ENCODE results near the gene ADAMTSL1. TPM values are rescaled to one million over a fixed set of nuclear protein-coding genes. Genes with fewer than 3 reads are reported as not detected.

The ADAMTSL1 gene
- total and polyA plus RNA-seq, 4 donors: 0.31 to 3.4 (median 1.9) TPM

GRCh38 chr9:18865542-18865941, 391.6 kb downstream of the ADAMTSL1 start:
- no peak overlapping the region for H3K4me3 ChIP-seq (ENCODE audit: low read depth in 1 of 3, low read length in 3 of 3)
- no peak for DNase-seq (ENCODE audit: low spot score)
- H3K9ac ChIP-seq (ENCODE audit: low read depth in 1 of 2, low read length in 2 of 2): no peak overlapping the region
- no peaks in the 10 kb centered on the region for H3K27me3 ChIP-seq (ENCODE audit: control insufficient read depth in 4 of 4, insufficient read depth in 4 of 4, low read length in 3 of 4)
- H3K36me3 ChIP-seq (ENCODE audit: control insufficient read depth in 4 of 4, insufficient read depth in 3 of 4, low read depth in 1 of 4, low read length in 3 of 4): no peaks in the 10 kb centered on the region
- H3K4me1 ChIP-seq (ENCODE audit: control insufficient read depth in 4 of 4, insufficient read depth in 4 of 4, low read length in 3 of 4): no peaks in the 10 kb centered on the region
- TF ChIP-seq JUND (IDR thresholded peaks at IDR 0.05): no peak
- H3K9me3 ChIP-seq (ENCODE audit: control insufficient read depth in 4 of 4, low read length in 3 of 4): peaks cover 2 to 5% (median 3%) of the 10 kb centered on the region in 4 donors
- H3K27ac ChIP-seq (ENCODE audit: low read depth in 1 of 2, low read length in 2 of 2): no peak overlapping the region
- WGBS: 90% methylated on average over 3 of the region's 3 CpGs

GRCh38 chr9:18866121-18866831, 392.3 kb downstream of the ADAMTSL1 start:
- peaks cover 2 to 5% (median 3%) of the 10 kb centered on the region in 4 donors for H3K9me3 ChIP-seq (ENCODE audit: control insufficient read depth in 4 of 4, low read length in 3 of 4)
- H3K9ac ChIP-seq (ENCODE audit: low read depth in 1 of 2, low read length in 2 of 2): no peak overlapping the region
- no peaks in the 10 kb centered on the region for H3K36me3 ChIP-seq (ENCODE audit: control insufficient read depth in 4 of 4, insufficient read depth in 3 of 4, low read depth in 1 of 4, low read length in 3 of 4)
- H3K4me3 ChIP-seq (ENCODE audit: low read depth in 1 of 3, low read length in 3 of 3): no peak overlapping the region
- TF ChIP-seq HNF4G (IDR thresholded peaks at IDR 0.05): no peak
- TF ChIP-seq RXRA (IDR thresholded peaks at IDR 0.05): no peak
- no peak for TF ChIP-seq ZBTB33 (IDR thresholded peaks at IDR 0.05)
- TF ChIP-seq EGR1 (IDR thresholded peaks at IDR 0.05; ENCODE audit: low read depth in 2 of 2): no peak
- TF ChIP-seq RAD21 (IDR thresholded peaks at IDR 0.05): no peak
- TF ChIP-seq HNF4A (conservative IDR thresholded peaks at IDR 0.05): no peak
- no peak for TF ChIP-seq ATF3 (IDR thresholded peaks at IDR 0.05)
- no peak for TF ChIP-seq FOXA1 (IDR thresholded peaks at IDR 0.05)
- 93% methylated on average over 4 of the region's 4 CpGs for WGBS
- DNase-seq (ENCODE audit: low spot score): no peak
- no peaks in the 10 kb centered on the region for H3K27me3 ChIP-seq (ENCODE audit: control insufficient read depth in 4 of 4, insufficient read depth in 4 of 4, low read length in 3 of 4)
- no peaks in the 10 kb centered on the region for H3K4me1 ChIP-seq (ENCODE audit: control insufficient read depth in 4 of 4, insufficient read depth in 4 of 4, low read length in 3 of 4)
- no peak overlapping the region for H3K27ac ChIP-seq (ENCODE audit: low read depth in 1 of 2, low read length in 2 of 2)

- H3K27ac ChIP-seq (ENCODE audit: low read depth in 1 of 2, low read length in 2 of 2): no peak overlapping the region
- TF ChIP-seq RXRA (IDR thresholded peaks at IDR 0.05) (no peak), TAF1 (conservative IDR thresholded peaks at IDR 0.05) (no peak), CTCF (IDR thresholded peaks at IDR 0.05; ENCODE audit: low read depth, low read length, missing input control) (no peak), GABPA (IDR thresholded peaks at IDR 0.05 in 1 of 2, conservative IDR thresholded peaks at IDR 0.05 in 1 of 2) (no peak), MAX (IDR thresholded peaks at IDR 0.05) (no peak), FOXA1 (IDR thresholded peaks at IDR 0.05) (no peak), ATF3 (IDR thresholded peaks at IDR 0.05) (no peak), EGR1 (IDR thresholded peaks at IDR 0.05; ENCODE audit: low read depth in 2 of 2) (no peak), ZBTB33 (IDR thresholded peaks at IDR 0.05) (no peak), HNF4G (IDR thresholded peaks at IDR 0.05) (no peak), YY1 (IDR thresholded peaks at IDR 0.05) (no peak), FOXA2 (IDR thresholded peaks at IDR 0.05) (no peak), NR2F2 (IDR thresholded peaks at IDR 0.05) (no peak), RAD21 (IDR thresholded peaks at IDR 0.05) (no peak), SP1 (IDR thresholded peaks at IDR 0.05) (no peak)
- H3K9ac ChIP-seq (ENCODE audit: low read depth in 1 of 2, low read length in 2 of 2): no peak overlapping the region
- no peak for DNase-seq (ENCODE audit: low spot score)
- no peaks in the 10 kb centered on the region for H3K27me3 ChIP-seq (ENCODE audit: control insufficient read depth in 4 of 4, insufficient read depth in 4 of 4, low read length in 3 of 4)
- H3K9me3 ChIP-seq (ENCODE audit: control insufficient read depth in 4 of 4, low read length in 3 of 4): peaks cover 2 to 5% (median 3%) of the 10 kb centered on the region in 4 donors
- no peaks in the 10 kb centered on the region for H3K4me1 ChIP-seq (ENCODE audit: control insufficient read depth in 4 of 4, insufficient read depth in 4 of 4, low read length in 3 of 4)
- no peak overlapping the region for H3K4me3 ChIP-seq (ENCODE audit: low read depth in 1 of 3, low read length in 3 of 3)
- no peaks in the 10 kb centered on the region for H3K36me3 ChIP-seq (ENCODE audit: control insufficient read depth in 4 of 4, insufficient read depth in 3 of 4, low read depth in 1 of 4, low read length in 3 of 4)
These were observed 395.8 kb downstream of the ADAMTSL1 start for GRCh38 chr9:18869725-18870124.
